ENCODE results near the gene KRT72. TPM values are rescaled to one million over a fixed set of nuclear protein-coding genes. Genes with fewer than 3 reads are reported as not detected.

KRT72 gene
- polyA plus RNA-seq, result 2.0 TPM
- long read RNA-seq, donor 1, result 0 reads
- long read RNA-seq, donor 2, result 0 reads
- long read RNA-seq, donor 3, result 0 reads
- long read RNA-seq, donor 4, result 0 reads
- long read RNA-seq, donor 5, result 0 reads
- long read RNA-seq, donor 6, result 0 reads
- long read RNA-seq, donor 7, result 0 reads
- long read RNA-seq, donor 8, result 0 reads
- long read RNA-seq, donor 9, result 0 reads
- long read RNA-seq, donor 10, result 0 reads
- long read RNA-seq, donor 11, result 0 reads

DNA sequence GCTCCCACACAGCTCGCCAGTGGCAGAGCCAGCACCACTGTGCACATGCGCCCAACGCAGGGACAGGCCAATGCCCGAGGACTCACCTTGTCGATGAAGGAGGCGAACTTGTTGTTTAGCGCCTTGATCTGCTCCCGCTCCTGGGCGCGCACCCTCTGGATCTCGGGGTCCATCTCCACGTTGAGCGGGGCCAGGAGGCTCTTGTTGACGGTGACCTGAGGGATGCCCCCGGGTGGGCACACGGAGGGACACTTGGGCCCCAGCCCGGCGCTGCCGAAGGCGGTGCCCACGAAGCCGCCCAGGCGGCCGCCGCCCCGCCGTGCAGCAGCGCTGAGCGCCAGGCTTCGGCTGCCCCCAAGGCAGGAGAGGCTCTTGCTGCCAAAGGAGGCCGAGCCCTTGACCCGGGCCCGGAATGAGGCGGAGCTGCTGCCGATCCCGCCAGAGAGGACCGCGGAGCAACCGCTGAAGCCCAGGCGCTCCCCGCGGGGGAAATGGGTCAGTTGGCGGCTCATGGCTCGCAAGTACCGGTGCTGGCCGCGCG is at the start of gene KRT72:
TSS of gene KRT72 (minus strand) at position 523 of the 541 bp plus-strand sequence. CDS start at position 512, 11 bp downstream.
- H3K27me3 ChIP-seq (ENCODE audit: control insufficient read depth, insufficient read depth, low read length), result peaks cover 64% of the 10 kb centered on the region

DNA sequence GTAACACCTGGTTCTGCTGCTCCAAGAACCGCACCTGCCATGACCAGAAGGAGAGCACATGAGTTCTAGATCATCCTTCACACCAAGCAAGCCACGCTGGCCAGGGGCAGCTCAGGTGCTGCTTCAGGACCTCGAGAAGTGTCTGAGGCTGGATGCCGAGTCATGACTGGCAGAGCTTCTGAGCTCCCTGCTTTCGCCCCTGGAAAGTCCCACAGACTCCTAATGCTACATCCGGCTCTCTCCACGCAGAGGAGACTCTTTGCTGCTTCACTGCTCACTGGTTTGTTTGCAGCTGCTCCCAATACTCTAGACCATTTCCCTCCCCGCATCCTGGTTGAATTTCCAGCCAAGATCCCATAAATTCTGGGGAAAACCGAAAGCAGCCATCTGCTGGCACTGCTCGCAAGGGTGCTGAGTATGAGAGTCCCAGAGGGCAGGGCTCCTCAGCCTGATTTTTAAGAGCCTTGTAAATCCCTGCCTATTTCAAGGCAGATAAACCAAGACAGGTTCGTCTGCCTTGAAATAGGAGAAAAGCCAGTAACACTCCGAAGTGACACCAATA is 49.3 kb upstream of the KRT72 start:
- no peak for DNase-seq
- Histone ChIP-seq H3K27ac (ENCODE audit: low read length) (no peak overlapping the region), H3K9me3 (ENCODE audit: control insufficient read depth, low read depth, low read length) (peaks cover 3% of the 10 kb centered on the region), H3K36me3 (ENCODE audit: control insufficient read depth, insufficient read depth, low read length) (no peaks in the 10 kb centered on the region), H3K4me3 (ENCODE audit: low read length) (no peak overlapping the region), H3K4me1 (ENCODE audit: control insufficient read depth, insufficient read depth, low read length) (peaks cover 14% of the 10 kb centered on the region), H3K27me3 (ENCODE audit: control insufficient read depth, insufficient read depth, low read length) (peaks cover 4% of the 10 kb centered on the region)
- WGBS (ENCODE audit: insufficient coverage, low lambda C conversion rate), result no CpG with 5 or more reads among the region's 12 CpGs

More for the DNA sequence above, at the start of gene KRT72:
- no peak within 1 kb of the TSS for H3K27ac ChIP-seq (ENCODE audit: low read length)
- DNase-seq, result no peak
- H3K9me3 ChIP-seq (ENCODE audit: control insufficient read depth, low read depth, low read length), result no peaks in the 10 kb centered on the region
- H3K36me3 ChIP-seq (ENCODE audit: control insufficient read depth, insufficient read depth, low read length), result no peaks in the 10 kb centered on the region
- no peaks in the 10 kb centered on the region for H3K4me1 ChIP-seq (ENCODE audit: control insufficient read depth, insufficient read depth, low read length)
- WGBS (ENCODE audit: insufficient coverage, low lambda C conversion rate), result no CpG with 5 or more reads among the region's 48 CpGs
- H3K4me3 ChIP-seq (ENCODE audit: low read length), result no peak within 1 kb of the TSS

- no peak for DNase-seq
- no peaks in the 10 kb centered on the region for H3K36me3 ChIP-seq (ENCODE audit: control insufficient read depth, insufficient read depth, low read length)
- no peak overlapping the region for H3K27ac ChIP-seq (ENCODE audit: low read length)
- WGBS (ENCODE audit: insufficient coverage, low lambda C conversion rate), result no CpG with 5 or more reads among the region's 6 CpGs
- H3K27me3 ChIP-seq (ENCODE audit: control insufficient read depth, insufficient read depth, low read length), result no peaks in the 10 kb centered on the region
- peaks cover 22% of the 10 kb centered on the region for H3K4me1 ChIP-seq (ENCODE audit: control insufficient read depth, insufficient read depth, low read length)
- H3K4me3 ChIP-seq (ENCODE audit: low read length), result no peak overlapping the region
- H3K9me3 ChIP-seq (ENCODE audit: control insufficient read depth, low read depth, low read length), result peaks cover 6% of the 10 kb centered on the region
Observed at GRCh38 chr12:52649066-52649465, 47.8 kb upstream of the KRT72 start.

GRCh38 chr12:52648012-52648550 is 46.8 kb upstream of the KRT72 start:
- no peaks in the 10 kb centered on the region for H3K36me3 ChIP-seq (ENCODE audit: control insufficient read depth, insufficient read depth, low read length)
- DNase-seq, result no peak
- peaks cover 6% of the 10 kb centered on the region for H3K9me3 ChIP-seq (ENCODE audit: control insufficient read depth, low read depth, low read length)
- no CpG with 5 or more reads among the region's 8 CpGs for WGBS (ENCODE audit: insufficient coverage, low lambda C conversion rate)
- H3K4me3 ChIP-seq (ENCODE audit: low read length), result no peak overlapping the region
- peaks cover 22% of the 10 kb centered on the region for H3K4me1 ChIP-seq (ENCODE audit: control insufficient read depth, insufficient read depth, low read length)
- no peak overlapping the region for H3K27ac ChIP-seq (ENCODE audit: low read length)
- H3K27me3 ChIP-seq (ENCODE audit: control insufficient read depth, insufficient read depth, low read length), result no peaks in the 10 kb centered on the region

- Histone ChIP-seq H3K4me1 (ENCODE audit: control insufficient read depth, insufficient read depth, low read length) (peaks cover 22% of the 10 kb centered on the region), H3K36me3 (ENCODE audit: control insufficient read depth, insufficient read depth, low read length) (no peaks in the 10 kb centered on the region), H3K27me3 (ENCODE audit: control insufficient read depth, insufficient read depth, low read length) (no peaks in the 10 kb centered on the region), H3K9me3 (ENCODE audit: control insufficient read depth, low read depth, low read length) (peaks cover 6% of the 10 kb centered on the region), H3K4me3 (ENCODE audit: low read length) (no peak overlapping the region), H3K27ac (ENCODE audit: low read length) (no peak overlapping the region)
- WGBS (ENCODE audit: insufficient coverage, low lambda C conversion rate), result no CpG with 5 or more reads among the region's 9 CpGs
- no peak for DNase-seq
Observed at GRCh38 chr12:52647601-52648000, 46.3 kb upstream of the KRT72 start.

- Histone ChIP-seq H3K9me3 (ENCODE audit: control insufficient read depth, low read depth, low read length) (peaks cover 4% of the 10 kb centered on the region), H3K27ac (ENCODE audit: low read length) (peak overlapping the region; percentile 76), H3K4me1 (ENCODE audit: control insufficient read depth, insufficient read depth, low read length) (peaks cover 22% of the 10 kb centered on the region), H3K27me3 (ENCODE audit: control insufficient read depth, insufficient read depth, low read length) (peaks cover 4% of the 10 kb centered on the region), H3K36me3 (ENCODE audit: control insufficient read depth, insufficient read depth, low read length) (no peaks in the 10 kb centered on the region), H3K4me3 (ENCODE audit: low read length) (no peak overlapping the region)
- no CpG with 5 or more reads among the region's 12 CpGs for WGBS (ENCODE audit: insufficient coverage, low lambda C conversion rate)
- DNase-seq, result no peak
Observed at GRCh38 chr12:52646613-52647012, 45.4 kb upstream of the KRT72 start.

DNA sequence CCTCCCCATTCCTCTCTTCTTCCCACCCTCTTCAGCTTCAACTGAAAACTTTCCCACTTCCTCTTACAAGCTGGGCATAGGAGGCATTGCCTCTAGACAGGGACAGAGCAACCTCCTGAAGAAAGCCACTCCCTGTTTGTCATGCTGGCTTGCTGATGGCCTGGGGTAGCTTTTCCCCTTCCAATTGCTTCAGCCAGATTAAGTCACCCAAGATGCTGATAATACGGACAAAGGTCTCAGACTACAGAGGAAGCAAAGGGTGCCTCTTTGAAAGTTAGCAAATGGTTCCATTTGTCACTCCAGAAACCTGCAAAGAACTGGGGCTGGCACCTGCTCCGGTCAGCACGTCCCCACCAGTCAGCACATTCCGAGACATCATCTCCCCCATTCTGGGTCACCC is 44.7 kb upstream of the KRT72 start:
- DNase-seq, result peak; percentile 85 to 96
- H3K36me3 ChIP-seq (ENCODE audit: control insufficient read depth, insufficient read depth, low read length), result no peaks in the 10 kb centered on the region
- peaks cover 22% of the 10 kb centered on the region for H3K4me1 ChIP-seq (ENCODE audit: control insufficient read depth, insufficient read depth, low read length)
- H3K27ac ChIP-seq (ENCODE audit: low read length), result peak overlapping the region; percentile 76
- 0% methylated on average over 1 of the region's 4 CpGs for WGBS (ENCODE audit: insufficient coverage, low lambda C conversion rate)
- H3K27me3 ChIP-seq (ENCODE audit: control insufficient read depth, insufficient read depth, low read length), result peaks cover 4% of the 10 kb centered on the region
- H3K9me3 ChIP-seq (ENCODE audit: control insufficient read depth, low read depth, low read length), result peaks cover 3% of the 10 kb centered on the region
- no peak overlapping the region for H3K4me3 ChIP-seq (ENCODE audit: low read length)

GRCh38 chr12:52645120-52645761 is 44.0 kb upstream of the KRT72 start:
- H3K27me3 ChIP-seq (ENCODE audit: control insufficient read depth, insufficient read depth, low read length), result peaks cover 4% of the 10 kb centered on the region
- DNase-seq, result peak; percentile 58 to 79
- WGBS (ENCODE audit: insufficient coverage, low lambda C conversion rate), result no CpG with 5 or more reads among the region's 7 CpGs
- no peak overlapping the region for H3K4me3 ChIP-seq (ENCODE audit: low read length)
- peaks cover 22% of the 10 kb centered on the region for H3K4me1 ChIP-seq (ENCODE audit: control insufficient read depth, insufficient read depth, low read length)
- peak overlapping the region; percentile 76 for H3K27ac ChIP-seq (ENCODE audit: low read length)
- H3K36me3 ChIP-seq (ENCODE audit: control insufficient read depth, insufficient read depth, low read length), result no peaks in the 10 kb centered on the region
- H3K9me3 ChIP-seq (ENCODE audit: control insufficient read depth, low read depth, low read length), result peaks cover 3% of the 10 kb centered on the region

GRCh38 chr12:52644078-52644415 is 42.8 kb upstream of the KRT72 start:
- H3K36me3 ChIP-seq (ENCODE audit: control insufficient read depth, insufficient read depth, low read length), result no peaks in the 10 kb centered on the region
- no CpG with 5 or more reads among the region's 6 CpGs for WGBS (ENCODE audit: insufficient coverage, low lambda C conversion rate)
- no peak overlapping the region for H3K4me3 ChIP-seq (ENCODE audit: low read length)
- peaks cover 6% of the 10 kb centered on the region for H3K27me3 ChIP-seq (ENCODE audit: control insufficient read depth, insufficient read depth, low read length)
- H3K9me3 ChIP-seq (ENCODE audit: control insufficient read depth, low read depth, low read length), result peaks cover 3% of the 10 kb centered on the region
- H3K4me1 ChIP-seq (ENCODE audit: control insufficient read depth, insufficient read depth, low read length), result peaks cover 22% of the 10 kb centered on the region
- H3K27ac ChIP-seq (ENCODE audit: low read length), result no peak overlapping the region
- no peak for DNase-seq

- no peaks in the 10 kb centered on the region for H3K36me3 ChIP-seq (ENCODE audit: control insufficient read depth, insufficient read depth, low read length)
- WGBS (ENCODE audit: insufficient coverage, low lambda C conversion rate), result no CpG with 5 or more reads among the region's 10 CpGs
- peaks cover 3% of the 10 kb centered on the region for H3K9me3 ChIP-seq (ENCODE audit: control insufficient read depth, low read depth, low read length)
- H3K27me3 ChIP-seq (ENCODE audit: control insufficient read depth, insufficient read depth, low read length), result peaks cover 6% of the 10 kb centered on the region
- H3K4me3 ChIP-seq (ENCODE audit: low read length), result no peak overlapping the region
- H3K4me1 ChIP-seq (ENCODE audit: control insufficient read depth, insufficient read depth, low read length), result peaks cover 22% of the 10 kb centered on the region
- no peak for DNase-seq
- no peak overlapping the region for H3K27ac ChIP-seq (ENCODE audit: low read length)
Observed at GRCh38 chr12:52643233-52644077, 42.2 kb upstream of the KRT72 start.

All from large intestine (tissue), 12 donors.